Posterior cingulate gyrus (tissue), 11 donors: ENCODE data around the gene CYP4A22.
"Not testable (repeated sequence)": the region's sequence is repeated elsewhere in the genome, so short reads cannot be mapped to it uniquely, and the experiment has no call there.

Experiments used
- DNase-seq, 10 donors: peaks; one replicate each; pipeline versions ENCODE4 v3.0.0 to v3.0.0-alpha.2; 2020 to 2021; ENCODE audit warnings: mixed read lengths in 3 of 10
- intact Hi-C: fragments of 100-400 bp; cut with DNase I; formaldehyde crosslinking; loops from one replicate; pipeline ENCODE4 v1.15.1; 2023

CYP4A22 gene

DNA sequence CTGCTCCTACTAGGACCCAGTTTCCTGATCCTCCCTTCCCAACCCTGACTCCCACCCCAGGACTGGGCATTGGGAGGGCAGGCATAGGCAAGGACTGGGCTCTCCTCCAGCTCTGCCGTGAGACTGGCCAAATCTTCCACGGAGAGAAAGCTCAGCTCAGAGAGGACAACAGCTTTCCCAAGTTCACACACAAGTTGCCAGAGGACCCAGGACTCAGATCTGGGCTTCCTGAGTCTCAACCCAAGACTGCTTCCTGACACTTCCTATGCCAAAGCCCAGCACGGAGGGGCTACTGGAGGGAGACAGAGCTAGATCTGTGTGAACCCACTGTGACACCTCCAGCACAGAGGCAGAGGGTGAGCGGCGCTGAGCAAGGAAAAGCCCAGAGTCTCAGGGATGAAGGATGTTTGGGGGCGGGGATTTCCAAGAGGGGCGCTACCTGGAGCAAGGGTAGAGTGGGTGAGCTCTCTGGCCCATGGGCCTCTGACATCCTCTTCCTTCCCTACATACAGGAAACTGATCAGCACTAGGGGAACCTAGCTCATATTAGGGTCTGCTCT lies 45.5 kb downstream of the CYP4A22 start:
- intact Hi-C loops: no loop called here
- peak in 1 of 10 donors; percentile 69 for DNase-seq

DNA sequence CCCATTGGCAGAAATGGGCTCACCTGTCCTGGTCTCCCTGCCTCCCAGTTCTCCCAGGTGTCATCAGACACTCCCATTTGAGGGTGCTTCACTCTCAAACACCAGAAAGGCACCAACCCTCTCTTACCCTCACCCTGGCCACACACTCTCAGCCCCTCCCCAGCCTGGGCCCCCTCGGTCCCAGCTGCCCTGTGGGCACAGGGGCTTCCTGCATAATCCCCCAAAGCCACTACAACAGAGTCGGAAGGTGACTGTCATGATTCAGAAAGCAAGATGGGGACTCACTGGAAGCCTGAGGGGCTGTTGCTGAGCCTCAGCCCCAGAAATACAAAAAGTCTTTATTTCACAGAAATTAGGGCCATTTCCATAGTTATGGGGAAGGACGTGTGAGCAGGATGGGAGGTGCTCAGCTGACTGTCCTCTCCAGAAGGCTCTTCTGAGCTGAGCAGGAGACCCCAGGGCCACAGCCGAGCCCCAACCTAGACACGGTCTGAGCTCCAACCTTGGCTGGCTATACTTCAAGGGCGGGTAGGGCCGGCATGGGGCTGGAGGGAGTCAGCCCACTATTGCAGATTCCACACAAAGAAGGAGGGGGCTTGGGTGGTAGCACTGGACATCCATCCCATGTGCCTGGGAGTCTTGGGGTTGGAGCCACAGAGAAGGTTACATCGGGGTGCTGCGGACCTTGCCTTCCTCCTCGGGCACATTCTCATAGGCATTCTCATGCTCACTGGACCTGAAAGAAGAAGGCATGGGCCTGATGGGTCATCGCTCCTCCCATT lies 46.3 kb downstream of the CYP4A22 start:
- intact Hi-C loops: no loop called here

DNA sequence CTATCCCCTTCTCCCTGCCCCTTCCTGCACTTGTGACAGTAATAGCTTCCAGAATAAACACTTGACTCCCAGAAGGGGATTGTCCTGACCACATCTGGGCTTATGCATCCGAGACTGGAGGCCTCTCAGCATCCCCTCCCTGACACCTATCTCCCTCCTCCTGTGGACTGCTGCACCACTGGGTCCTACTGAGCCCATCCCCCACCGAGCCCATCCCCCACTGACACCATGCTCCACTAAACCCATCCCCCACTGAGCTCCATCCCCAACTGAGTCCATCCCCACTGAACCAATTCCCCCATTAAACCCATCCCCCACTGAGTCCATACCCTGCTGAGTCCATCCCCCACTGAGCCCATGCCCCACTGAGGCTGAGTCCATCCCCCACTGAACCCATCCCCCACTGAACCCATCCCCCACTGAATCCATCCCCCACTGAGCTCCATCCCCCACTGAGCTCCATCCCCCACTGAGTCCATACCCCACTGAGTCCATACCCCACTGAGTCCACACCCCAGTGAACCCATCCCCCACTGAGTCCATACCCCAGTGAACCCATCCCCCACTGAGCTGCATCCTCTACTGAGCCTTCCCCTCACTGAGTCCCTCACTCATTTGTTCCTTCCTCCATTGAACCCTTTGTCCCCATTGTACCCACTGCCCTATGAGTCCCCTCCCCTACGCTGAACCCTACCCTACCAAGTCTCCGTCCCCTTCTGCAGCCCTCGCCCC lies 47.0 kb downstream of the CYP4A22 start:
- peak in 1 of 10 donors; percentile 33 for DNase-seq
- intact Hi-C loops: no loop called here

More for the DNA sequence above, 46.3 kb downstream of the CYP4A22 start:
- DNase-seq: peak in 1 of 10 donors; percentile 40

DNA sequence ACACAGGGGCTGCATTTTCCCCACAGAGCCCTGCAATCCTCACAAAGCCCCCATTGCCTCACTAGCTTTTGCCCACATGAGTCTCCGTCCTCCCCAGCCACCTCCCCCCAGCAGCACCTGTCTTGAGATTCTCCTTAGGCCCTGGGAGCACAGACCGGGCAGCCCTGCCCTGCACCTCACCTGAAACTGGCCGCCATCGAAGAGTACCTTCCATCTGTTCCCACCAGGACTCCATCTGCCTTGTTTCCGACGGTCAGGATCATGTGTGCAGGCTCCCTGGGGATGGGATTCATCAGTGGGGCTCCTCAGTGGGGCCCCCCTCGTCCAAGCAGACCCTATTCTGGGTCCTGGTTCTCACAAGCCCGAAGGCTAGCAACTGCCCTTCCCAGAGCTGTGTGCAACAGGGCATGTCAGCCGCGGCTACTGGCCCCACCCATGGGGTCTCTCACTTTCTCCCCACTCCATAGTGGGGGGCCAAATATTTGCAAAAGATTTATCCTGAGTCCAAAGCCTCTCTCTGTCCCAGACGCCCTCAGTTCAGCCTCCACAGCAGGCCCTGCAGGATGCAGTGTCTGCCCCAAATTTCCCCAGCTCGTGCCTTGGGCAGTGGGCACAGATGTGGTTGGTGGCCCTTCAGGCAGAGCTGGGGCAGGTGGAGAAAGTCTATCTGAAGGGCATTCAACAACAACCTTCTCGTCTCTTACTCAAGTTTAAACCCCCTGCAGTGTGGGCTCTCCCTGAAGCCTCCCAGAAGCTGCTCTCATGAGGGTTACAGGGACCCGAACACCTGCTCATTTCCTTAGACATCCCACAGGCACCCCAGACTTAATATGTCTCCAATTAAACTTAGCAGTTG lies 47.8 kb downstream of the CYP4A22 start:
- peak in 1 of 10 donors; percentile 48 for DNase-seq
- intact Hi-C loops: no loop called here

DNA sequence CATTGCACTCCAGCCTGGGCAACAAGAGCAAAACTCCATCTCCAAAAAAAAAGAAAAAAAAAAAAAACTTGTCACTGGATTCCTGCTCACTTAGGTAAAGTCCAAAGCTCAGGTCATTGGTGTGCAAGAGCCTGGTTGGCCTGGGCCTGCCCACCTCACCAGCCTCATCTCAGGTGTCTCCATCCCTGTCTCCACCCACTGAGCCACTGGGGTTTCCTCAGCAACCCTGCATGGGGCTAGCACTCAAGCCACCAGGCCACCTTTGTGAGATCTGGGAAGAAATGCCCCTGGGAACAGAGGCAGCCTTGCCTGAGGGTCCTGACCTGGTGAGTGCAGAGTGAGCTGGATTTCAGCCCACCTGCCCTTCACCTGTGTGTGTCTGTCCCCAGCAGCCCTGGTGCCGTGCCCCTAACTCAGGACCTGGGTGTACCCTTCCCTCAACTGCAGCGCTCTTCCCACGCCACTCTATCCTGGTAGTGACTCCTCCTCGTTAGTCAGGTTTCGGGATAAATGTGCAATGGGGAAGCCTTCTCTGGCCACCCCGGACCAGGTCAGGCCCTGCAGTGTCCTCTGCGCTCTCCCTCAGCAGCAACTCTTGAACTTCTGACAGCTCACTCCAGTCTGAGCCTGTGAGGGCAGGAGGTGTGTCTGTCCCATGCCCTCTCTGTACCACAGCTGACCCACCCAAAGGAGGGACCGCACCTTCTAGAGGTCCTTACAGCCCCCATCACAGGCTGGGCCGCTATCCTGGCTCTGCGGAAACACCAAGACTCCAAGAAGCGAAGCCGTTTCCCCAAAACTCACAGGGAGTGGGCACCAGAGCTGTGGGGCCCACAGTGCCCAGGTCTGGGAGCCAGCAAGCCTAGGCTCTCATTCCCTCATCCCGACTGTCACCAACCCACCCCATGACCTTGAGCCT lies 49.3 kb downstream of the CYP4A22 start:
- intact Hi-C loops: no loop called here
- DNase-seq: peak in 1 of 10 donors; percentile 35

DNA sequence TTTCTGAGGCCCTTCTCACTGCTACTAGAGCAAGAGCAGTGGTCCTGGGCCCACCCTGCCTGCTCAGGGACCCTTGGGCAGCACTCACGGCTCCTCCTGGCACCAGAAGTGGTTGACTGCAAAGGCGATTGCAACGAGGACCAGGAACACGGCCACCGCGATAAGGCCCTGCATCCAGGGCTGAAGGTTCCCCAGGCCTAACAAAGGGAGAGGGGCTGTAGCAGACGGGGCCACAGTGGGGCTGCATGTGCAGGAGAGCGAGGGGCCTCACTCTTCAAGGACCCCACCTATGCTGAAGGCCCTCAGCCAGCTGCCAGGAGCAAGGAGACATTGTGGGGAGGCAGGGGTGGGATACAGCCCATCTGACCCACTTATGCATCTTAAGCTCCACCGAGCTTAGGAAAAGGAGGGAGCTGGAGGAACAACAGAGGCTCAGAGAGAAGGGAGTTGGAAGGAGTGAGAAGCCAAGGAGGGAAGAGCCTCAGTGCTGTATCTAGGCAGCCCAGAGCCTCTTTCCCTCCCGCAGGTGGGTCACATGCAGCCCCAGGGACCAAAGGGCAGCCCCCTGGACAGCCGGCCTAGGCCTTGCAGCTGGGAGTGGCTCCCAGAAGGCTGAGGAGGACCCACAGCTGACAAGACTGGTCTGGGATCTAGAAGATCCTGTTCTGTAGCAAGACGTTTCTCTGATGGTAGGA lies 50.1 kb downstream of the CYP4A22 start:
- peak in 1 of 10 donors; percentile 66 for DNase-seq
- intact Hi-C loops: no loop called here

DNA sequence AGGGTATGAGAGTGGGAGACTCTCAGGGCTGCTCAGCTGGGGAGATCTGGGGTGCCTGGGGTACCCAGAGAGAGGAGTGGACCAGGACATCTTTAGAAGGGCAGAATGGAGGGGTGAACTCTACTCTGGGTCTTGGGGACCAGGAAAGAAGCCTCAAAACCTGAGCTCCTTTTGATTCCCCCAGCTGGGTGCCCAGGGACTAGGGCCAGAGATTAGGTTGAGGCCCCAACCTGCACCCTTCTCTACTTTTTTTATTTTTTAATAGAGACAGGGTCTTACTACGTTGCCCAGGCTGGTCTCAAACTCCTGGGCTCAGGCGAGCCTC lies 50.6 kb downstream of the CYP4A22 start:
- DNase-seq: no peak
- intact Hi-C loops: no loop called here

DNA sequence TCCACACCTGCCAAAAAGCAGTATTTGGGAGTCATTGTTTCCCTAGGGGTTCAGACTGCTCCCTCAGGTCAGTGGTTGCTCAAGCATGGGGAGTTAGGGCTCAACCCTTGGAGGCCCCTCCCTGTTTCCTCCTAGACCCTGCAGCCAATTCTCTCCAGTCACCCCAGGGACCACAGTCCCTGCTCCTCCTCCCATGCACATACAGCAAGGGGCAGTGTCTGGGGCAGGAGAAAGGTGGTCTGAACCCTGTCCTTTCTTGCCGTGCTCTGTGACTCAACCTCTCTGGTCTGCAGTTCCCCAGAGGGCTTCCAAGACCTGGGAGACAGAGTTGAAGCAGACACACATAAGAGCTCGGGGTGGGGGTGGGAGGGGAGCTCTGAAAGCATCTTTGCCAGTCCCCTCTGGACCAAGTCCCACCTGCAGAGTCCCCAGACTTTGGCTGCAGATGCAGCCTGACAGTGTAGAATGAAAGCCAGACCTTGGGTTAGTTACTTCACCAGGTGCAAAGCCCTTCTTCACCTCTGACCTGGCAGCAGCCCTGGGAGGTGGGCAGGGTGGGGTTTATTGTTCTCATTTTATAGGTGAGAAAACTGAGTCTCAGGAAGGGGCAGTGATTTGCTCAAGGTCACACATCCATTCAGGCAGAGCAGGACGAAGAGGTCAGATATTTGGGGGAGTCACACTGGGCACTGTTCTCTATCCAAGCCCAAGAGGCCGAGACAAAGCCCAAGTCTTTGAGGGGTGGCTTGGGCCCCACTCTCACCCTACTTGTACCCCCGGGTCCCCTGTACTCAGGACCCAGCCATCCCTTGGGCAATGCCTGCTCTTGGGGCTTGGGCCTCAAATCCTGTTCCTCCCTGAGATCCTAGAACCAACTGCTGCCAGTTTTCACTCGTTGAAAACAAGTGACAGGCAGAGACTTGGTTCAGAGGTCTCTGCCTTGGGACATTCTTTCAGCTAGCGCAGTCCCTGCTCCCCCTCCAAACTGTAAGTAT lies 51.8 kb downstream of the CYP4A22 start:
- intact Hi-C loops: no loop called here

DNA sequence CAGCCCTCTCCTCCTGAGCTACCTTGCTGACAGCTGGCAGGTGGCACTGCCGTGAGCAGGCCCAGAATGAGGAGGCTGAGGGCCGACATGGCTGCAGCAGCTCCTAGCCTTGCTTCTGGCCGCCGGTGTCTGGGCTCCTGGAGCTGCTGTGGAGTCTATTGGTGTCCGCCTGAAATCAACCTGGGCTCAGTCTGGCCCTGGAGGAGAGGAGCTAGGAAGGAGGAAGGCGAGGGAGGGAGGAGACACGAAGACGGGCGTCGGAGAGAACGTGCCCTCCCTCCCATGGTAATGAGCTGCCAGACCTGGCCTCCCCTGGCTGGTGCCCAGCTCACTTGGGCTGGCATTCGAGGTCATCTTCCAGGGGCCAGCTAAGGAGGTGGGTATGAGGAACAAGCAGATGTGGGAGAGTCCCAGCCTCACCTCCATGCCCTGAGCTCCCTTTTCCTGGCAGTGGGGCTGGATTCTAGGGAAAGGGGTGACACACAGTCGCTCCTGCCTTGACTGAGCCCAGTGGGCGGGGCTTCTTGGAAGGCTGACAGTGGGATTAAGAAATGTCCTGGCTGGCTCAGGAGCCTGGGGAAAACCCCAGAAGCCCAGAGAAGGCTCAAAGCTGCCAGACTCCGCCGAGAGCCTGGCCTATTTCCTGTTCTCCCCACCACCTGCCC lies 52.7 kb downstream of the CYP4A22 start, which contains the start of gene PDZK1IP1:
Gene PDZK1IP1, minus strand, starts transcription at position 193 of the 665 bp plus-strand sequence. Its CDS starts 104 bp downstream, at position 89.
- DNase-seq: peak in 2 of 10 donors; percentile 27 to 83
- intact Hi-C loops: loop anchor here (5.0 kb wide), 1 partner anchor 537 kb away; no protein-coding TSS in a partner anchor

More for the DNA sequence above, 51.8 kb downstream of the CYP4A22 start:
- DNase-seq: peak in 1 of 10 donors; percentile 31

DNA sequence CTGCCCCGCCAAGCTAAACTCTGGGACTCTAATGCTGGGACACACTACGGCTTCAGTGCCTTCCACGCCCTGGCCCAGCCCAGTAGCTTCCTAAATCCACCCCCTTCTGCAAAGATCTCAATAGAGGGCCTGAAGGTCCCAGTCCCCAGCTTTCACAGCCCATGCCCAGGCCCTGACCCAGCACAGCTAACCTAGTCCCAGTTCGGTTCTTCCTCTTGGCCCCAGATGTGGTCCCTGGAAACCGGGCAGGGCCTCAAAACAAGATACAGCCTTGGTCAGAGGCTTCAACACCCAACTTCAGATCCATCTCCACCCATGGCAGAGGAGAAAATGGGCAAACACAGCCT lies 53.2 kb downstream of the CYP4A22 start:
- intact Hi-C loops: loop anchor here (5.0 kb wide), 1 partner anchor 537 kb away; no protein-coding TSS in a partner anchor
- DNase-seq: no peak

DNA sequence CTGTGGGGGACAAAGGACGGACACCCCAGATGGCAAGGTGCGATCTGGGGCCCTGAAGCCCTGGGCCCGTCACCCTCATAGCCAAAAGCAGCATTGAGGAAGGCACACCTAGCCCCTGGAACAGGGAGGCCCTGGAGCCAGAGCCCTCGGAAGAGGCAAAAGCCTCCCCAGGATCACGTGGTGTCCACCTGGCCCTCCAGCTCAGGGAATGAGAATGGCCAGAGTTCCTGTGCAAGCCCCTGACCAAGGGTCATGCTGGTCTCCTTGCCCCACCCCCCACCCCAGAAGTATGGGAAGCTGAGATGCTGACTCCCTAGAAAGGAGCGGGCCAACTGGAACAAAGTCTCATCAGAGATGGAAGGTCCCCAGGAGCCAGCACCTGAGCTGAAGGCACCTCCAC lies 53.6 kb downstream of the CYP4A22 start:
- DNase-seq: no peak

DNA sequence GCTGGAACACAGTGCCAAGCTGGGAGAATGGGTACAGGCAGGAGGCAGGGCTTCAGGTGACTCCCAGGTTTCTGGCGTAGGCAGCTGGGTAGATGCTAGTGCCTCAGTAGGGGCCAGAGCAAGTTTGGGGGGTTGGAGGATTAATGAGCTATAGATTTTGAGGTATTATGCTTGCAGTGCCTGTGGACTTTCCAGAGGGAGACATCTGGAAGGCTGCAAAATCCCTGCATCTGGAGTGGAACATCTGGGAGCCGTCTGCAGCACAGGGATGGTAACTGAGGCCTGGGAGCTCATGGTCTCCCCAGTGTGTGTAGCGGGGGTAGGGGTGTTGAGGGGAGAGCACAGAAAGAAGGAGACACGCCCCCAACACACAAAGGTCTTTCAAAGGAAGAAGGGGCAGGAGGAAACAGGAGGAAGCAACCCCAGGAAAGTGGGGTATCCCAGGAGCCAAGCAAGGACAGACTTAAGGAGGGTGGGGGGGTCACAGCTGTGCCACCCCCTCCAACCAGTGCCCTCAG lies 54.8 kb downstream of the CYP4A22 start:
- DNase-seq: no peak
- intact Hi-C loops: loop anchor here (2.0 to 5.0 kb wide), 2 partner anchors 233 to 535 kb away; no protein-coding TSS in a partner anchor

More for the DNA sequence above, 53.6 kb downstream of the CYP4A22 start:
- intact Hi-C loops: loop anchor here (5.0 kb wide), 1 partner anchor 536 kb away; no protein-coding TSS in a partner anchor

DNA sequence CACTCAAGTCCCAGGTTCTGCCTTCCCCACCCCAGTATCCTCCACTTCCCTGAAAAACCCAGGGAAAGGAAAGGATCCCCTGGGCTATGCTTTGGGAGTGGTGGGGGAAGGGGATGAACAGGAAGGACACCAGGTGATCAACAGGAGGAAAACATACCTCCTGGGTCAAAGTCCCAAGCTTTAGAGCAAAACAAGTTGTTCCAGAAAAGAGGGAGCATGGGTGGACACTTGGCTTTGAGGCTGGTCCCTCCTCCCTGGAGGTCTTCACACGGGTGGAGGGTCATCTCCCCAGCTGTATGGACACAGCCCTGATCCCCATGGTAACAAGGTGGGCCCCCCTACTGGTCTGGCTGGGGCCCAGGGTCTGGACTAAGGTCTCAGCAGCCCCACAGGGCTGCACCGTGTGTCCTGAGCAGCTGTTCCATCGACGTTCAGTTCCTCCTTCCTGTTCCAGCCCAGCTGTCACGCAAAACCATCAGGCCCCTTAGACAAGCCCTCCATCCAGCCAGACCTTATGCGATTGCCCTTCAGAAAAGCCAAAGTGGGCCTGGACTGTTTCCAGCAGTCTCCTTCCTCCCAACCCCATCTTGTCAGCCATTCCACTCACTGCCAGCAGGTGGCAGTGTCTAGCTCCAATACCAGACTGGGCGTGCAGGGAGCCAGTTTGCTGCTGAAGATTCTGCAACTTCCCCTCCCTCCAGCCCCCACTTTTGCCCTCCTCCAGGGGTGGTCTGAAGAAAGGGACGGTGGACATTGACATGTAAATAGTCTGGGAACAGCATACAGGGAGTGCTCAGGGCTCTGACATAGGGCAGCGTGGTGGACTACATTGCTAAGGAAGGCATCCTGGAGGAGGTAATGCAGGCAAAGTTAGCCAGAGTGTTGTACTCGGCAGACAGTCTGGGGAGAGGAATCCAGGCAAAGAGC lies 55.5 kb downstream of the CYP4A22 start:
- intact Hi-C loops: loop anchor here (2.0 to 5.0 kb wide), 2 partner anchors 232 to 535 kb away; no protein-coding TSS in a partner anchor

DNA sequence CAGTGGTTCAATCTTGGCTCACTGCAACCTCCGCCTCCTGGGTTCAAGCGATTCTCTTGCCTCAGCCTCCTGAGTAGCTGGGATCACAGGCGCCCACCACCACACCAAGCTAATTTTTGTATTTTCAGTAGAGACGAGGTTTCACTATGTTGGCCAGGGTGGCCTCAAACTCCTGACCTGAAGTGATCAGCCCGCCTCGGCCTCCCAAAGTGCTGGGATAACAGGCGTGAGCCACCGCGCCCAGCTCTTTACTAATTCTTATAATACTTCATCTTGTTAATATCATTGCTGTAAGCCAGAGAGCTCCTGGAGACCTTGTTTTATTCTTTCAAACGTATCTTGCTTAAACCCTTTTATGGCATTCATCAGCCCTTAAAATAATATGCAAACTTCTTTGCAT lies 56.3 kb downstream of the CYP4A22 start:
- DNase-seq: not testable (repeated sequence)
- intact Hi-C loops: loop anchor here (2.0 to 5.0 kb wide), 2 partner anchors 231 to 534 kb away; no protein-coding TSS in a partner anchor

More for the DNA sequence above, 55.5 kb downstream of the CYP4A22 start:
- peak in 8 of 10 donors; percentile 60 to 94 (median 72) for DNase-seq

DNA sequence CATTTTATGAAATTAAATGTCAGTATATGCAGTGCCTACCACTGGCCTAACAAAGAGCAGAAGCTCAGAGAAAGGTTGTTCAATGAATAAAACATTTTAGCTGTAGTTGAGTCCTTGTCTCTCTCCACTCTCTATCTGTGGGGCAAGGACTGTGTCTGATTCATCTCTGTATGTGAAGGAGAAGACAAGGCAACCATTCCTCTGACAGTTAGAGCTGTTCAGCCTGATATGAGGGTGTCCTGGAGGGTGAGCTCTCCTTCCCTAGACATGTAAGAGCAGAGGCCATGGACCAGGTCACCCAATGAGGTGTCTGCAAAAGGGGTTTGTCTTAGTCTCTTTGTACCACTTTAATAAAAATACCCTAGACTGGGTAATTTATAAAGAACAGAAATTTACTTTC lies 57.1 kb downstream of the CYP4A22 start:
- intact Hi-C loops: loop anchor here (5.0 kb wide), 1 partner anchor 533 kb away; no protein-coding TSS in a partner anchor
- DNase-seq: no peak
